Loucy (cell line): ENCODE measurements around the gene NRP1.

ENCODE experiments used
- EZH2phosphoT487 ChIP-seq: fragments of 200-600 bp; IDR thresholded peaks from 2 replicates; pipeline ENCODE4 v1.6.1; 2018; ENCODE audit warnings: antibody characterized with exemption, mild to moderate bottlenecking, moderate library complexity, borderline replicate concordance
- TF ChIP-seq, protein P1 (sequence below): fragments of 200-600 bp; sonication (generic); conservative IDR thresholded peaks from 2 replicates; pipeline ENCODE4 v1.5.1; 2014; ENCODE audit warnings: mild to moderate bottlenecking, antibody characterized with exemption, low read length

DNA sequence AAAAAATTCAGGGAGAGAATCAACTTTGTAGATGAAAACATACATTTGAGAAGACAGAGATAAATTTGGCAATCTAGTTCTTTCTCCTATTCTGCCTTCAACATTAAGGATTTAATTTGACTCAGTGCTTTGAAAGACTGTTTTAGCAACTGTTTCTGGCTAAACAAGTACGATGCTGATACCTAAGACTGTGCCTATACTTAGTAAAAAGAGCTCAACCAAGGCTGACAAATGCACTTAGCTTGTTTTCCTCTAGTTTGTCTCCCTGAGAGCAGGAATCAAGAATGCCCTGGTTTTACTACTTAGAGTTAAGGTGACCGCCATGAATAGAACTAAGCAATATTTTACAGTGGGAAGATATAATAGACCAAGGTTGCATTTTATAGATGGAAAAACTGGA, 49.5 kb downstream of the NRP1 start:
- TF ChIP-seq, protein P1, sequence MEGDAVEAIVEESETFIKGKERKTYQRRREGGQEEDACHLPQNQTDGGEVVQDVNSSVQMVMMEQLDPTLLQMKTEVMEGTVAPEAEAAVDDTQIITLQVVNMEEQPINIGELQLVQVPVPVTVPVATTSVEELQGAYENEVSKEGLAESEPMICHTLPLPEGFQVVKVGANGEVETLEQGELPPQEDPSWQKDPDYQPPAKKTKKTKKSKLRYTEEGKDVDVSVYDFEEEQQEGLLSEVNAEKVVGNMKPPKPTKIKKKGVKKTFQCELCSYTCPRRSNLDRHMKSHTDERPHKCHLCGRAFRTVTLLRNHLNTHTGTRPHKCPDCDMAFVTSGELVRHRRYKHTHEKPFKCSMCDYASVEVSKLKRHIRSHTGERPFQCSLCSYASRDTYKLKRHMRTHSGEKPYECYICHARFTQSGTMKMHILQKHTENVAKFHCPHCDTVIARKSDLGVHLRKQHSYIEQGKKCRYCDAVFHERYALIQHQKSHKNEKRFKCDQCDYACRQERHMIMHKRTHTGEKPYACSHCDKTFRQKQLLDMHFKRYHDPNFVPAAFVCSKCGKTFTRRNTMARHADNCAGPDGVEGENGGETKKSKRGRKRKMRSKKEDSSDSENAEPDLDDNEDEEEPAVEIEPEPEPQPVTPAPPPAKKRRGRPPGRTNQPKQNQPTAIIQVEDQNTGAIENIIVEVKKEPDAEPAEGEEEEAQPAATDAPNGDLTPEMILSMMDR, result no peak
- no peak for TF ChIP-seq EZH2phosphoT487
